Mucosa of rectum (tissue), 2 donors: ENCODE measurements around the gene KLC1.

ENCODE experiments used
- H3K27ac ChIP-seq, 2 donors: one replicate each; pipeline ENCODE4 v1.7.0; 2013; ENCODE audit warnings: inconsistent platforms in 2 of 2, low read depth in 2 of 2, low read length in 2 of 2
- H3K27me3 ChIP-seq, 2 donors: one replicate each; pipeline ENCODE4 v1.7.0; 2013; ENCODE audit warnings: low read length in 2 of 2; ENCODE audit not compliant: control insufficient read depth in 2 of 2, insufficient read depth in 2 of 2
- H3K36me3 ChIP-seq, 2 donors: one replicate each; pipeline ENCODE4 v1.7.0; 2013; ENCODE audit warnings: low read length in 2 of 2; ENCODE audit not compliant: control insufficient read depth in 2 of 2, insufficient read depth in 2 of 2
- H3K4me1 ChIP-seq, 2 donors: one replicate each; pipeline ENCODE4 v1.7.0; 2013; ENCODE audit warnings: low read length in 2 of 2, mild to moderate bottlenecking in 1 of 2; ENCODE audit not compliant: control insufficient read depth in 2 of 2, insufficient read depth in 2 of 2
- H3K4me3 ChIP-seq, 2 donors: one replicate each; pipeline ENCODE4 v1.7.0; 2013; ENCODE audit warnings: low read length in 2 of 2
- H3K9ac ChIP-seq, 2 donors: one replicate each; pipeline ENCODE4 v1.7.0; 2013; ENCODE audit warnings: low read length in 2 of 2, low read depth in 1 of 2, mild to moderate bottlenecking in 1 of 2
- H3K9me3 ChIP-seq, 2 donors: one replicate each; pipeline ENCODE4 v1.7.0; 2013; ENCODE audit warnings: low read length in 2 of 2; ENCODE audit not compliant: control insufficient read depth in 2 of 2
- donor health status: healthy.
- donor health status: Normal muscosa, but diverticular disease.

KLC1 gene

DNA sequence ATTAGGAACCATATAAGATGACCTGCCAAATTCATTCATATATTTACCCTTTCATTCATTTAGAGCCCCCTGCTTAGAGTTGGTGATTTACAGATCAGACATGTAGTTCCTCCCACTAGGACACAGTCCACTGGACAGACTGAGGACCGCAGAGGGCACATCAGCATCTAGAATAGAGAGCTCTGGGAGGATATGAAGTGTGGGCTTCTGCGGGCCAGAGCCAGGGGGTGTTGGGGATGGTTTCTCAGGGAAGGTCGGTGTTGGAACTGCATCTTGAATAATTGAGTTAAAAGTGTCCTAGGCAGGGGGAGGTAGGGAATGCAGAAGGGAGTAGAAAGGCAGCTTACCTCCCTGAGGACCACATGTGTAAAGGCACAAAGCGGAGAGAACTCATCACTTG, 42.9 kb downstream of the KLC1 start:
- no peaks in the 10 kb centered on the region for H3K4me1 ChIP-seq
- no peaks in the 10 kb centered on the region for H3K27me3 ChIP-seq
- H3K27ac ChIP-seq, result no peak overlapping the region
- no peak overlapping the region for H3K4me3 ChIP-seq
- no peak overlapping the region for H3K9ac ChIP-seq
- H3K36me3 ChIP-seq, result peaks cover 66 to 74% of the 10 kb centered on the region in 2 donors
- H3K9me3 ChIP-seq, result no peaks in the 10 kb centered on the region

DNA sequence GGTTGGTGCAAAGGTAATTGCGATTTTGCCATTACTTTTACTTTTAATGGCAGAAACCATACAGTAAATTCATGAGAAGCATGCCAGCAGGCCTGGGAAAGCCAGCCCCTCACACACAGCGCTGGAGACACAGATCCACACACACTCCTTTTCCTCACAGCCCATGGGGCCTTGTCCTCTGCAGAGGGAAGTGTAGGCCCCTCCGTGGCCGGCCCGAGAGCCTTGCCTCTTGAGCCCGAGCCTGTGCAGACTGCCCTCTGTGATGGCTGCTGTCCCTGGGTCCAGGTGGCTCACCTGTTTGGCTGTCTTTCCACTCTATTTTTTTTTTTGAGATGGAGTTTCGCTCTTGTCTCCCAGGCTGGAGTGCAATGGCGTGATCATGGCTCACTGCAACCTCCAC, 46.9 kb downstream of the KLC1 start:
- Histone ChIP-seq H3K4me1 (no peaks in the 10 kb centered on the region), H3K9me3 (no peaks in the 10 kb centered on the region), H3K9ac (no peak overlapping the region), H3K4me3 (no peak overlapping the region), H3K36me3 (peaks cover 76 to 84% of the 10 kb centered on the region in 2 donors), H3K27ac (no peak overlapping the region), H3K27me3 (no peaks in the 10 kb centered on the region)

- H3K9ac ChIP-seq, result no peak overlapping the region
- no peaks in the 10 kb centered on the region for H3K9me3 ChIP-seq
- H3K36me3 ChIP-seq, result peaks cover 74 to 77% of the 10 kb centered on the region in 2 donors
- no peaks in the 10 kb centered on the region for H3K27me3 ChIP-seq
- H3K27ac ChIP-seq, result no peak overlapping the region
- H3K4me1 ChIP-seq, result no peaks in the 10 kb centered on the region
- H3K4me3 ChIP-seq, result no peak overlapping the region
Measured at GRCh38 chr14:103676881-103677675, 48.1 kb downstream of the KLC1 start.

DNA sequence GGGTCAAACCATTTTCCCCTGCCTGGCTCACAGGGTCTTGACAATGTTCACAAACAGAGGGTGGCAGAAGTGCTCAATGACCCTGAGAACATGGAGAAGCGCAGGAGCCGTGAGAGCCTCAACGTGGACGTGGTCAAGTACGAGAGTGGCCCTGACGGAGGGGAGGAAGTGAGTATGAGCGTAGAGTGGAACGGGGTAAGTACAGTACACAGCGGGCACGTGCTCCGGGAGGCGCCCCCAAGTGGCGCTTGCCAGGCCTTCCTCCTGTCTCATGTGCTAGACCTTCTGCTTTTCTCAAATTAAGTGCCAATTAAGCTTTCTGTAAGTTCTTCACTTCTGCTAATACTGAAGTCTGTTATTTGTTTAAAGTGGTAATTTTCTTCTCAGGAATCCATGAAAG, 50.3 kb downstream of the KLC1 start:
- Histone ChIP-seq H3K27ac (no peak overlapping the region), H3K9me3 (no peaks in the 10 kb centered on the region), H3K36me3 (peaks cover 69 to 75% of the 10 kb centered on the region in 2 donors)

DNA sequence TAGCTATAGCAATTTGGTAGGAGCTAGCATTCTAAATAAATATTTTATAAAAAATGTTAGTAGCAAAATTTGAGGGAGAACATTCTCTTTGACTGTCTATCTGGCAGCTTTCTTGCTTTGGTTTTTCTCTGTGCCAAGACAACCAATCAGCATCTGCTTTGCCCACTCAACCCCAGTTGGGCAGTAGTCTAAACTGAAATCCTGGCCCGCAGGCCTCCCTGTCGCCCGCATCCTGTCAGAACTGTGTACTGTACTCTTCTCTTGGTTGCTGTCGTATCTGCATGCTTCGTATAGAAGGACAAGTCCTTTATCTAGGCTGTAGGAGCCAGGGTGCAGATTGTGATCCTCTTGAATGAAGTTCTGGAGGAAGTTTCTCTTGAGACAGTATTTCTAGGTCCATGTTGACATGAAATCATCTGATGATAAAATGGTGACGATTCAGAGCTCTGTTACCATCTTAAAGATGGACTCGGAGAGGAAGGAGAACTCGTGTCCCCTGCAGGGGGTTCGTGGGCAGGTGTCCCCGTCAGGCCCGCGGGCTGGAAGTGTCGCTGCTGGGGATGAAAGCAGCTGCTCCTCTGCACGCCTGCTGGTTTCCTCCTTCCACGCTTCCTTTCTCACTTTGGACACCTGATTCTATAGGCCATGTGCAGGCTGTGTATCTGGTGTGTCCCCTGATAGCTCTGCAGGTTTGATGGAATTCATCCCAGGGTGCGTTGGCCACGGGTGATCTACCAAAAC, 51.6 kb downstream of the KLC1 start:
- Histone ChIP-seq H3K36me3 (peaks cover 67 to 75% of the 10 kb centered on the region in 2 donors), H3K9me3 (no peaks in the 10 kb centered on the region), H3K4me3 (no peak overlapping the region), H3K4me1 (no peaks in the 10 kb centered on the region), H3K27ac (no peak overlapping the region), H3K9ac (no peak overlapping the region), H3K27me3 (no peaks in the 10 kb centered on the region)

More for the DNA sequence above, 50.3 kb downstream of the KLC1 start:
- Histone ChIP-seq H3K4me3 (no peak overlapping the region), H3K4me1 (no peaks in the 10 kb centered on the region), H3K27me3 (no peaks in the 10 kb centered on the region), H3K9ac (no peak overlapping the region)

GRCh38 chr14:103683139-103683538, 54.1 kb downstream of the KLC1 start:
- peaks cover 70 to 72% of the 10 kb centered on the region in 2 donors for H3K36me3 ChIP-seq
- no peaks in the 10 kb centered on the region for H3K4me1 ChIP-seq
- H3K4me3 ChIP-seq, result no peak overlapping the region
- H3K9ac ChIP-seq, result no peak overlapping the region
- no peaks in the 10 kb centered on the region for H3K27me3 ChIP-seq
- H3K27ac ChIP-seq, result no peak overlapping the region
- no peaks in the 10 kb centered on the region for H3K9me3 ChIP-seq

- peaks cover 68 to 70% of the 10 kb centered on the region in 2 donors for H3K36me3 ChIP-seq
- no peak overlapping the region for H3K27ac ChIP-seq
- no peak overlapping the region for H3K9ac ChIP-seq
Measured at GRCh38 chr14:103684471-103684870, 55.5 kb downstream of the KLC1 start.

GRCh38 chr14:103684871-103685270, 55.9 kb downstream of the KLC1 start:
- Histone ChIP-seq H3K9ac (no peak overlapping the region), H3K27me3 (no peaks in the 10 kb centered on the region), H3K4me1 (no peaks in the 10 kb centered on the region), H3K9me3 (no peaks in the 10 kb centered on the region), H3K4me3 (no peak overlapping the region), H3K36me3 (peaks cover 64 to 67% of the 10 kb centered on the region in 2 donors), H3K27ac (no peak overlapping the region)

More at GRCh38 chr14:103684471-103684870, 55.5 kb downstream of the KLC1 start:
- Histone ChIP-seq H3K4me1 (no peaks in the 10 kb centered on the region), H3K4me3 (no peak overlapping the region), H3K9me3 (no peaks in the 10 kb centered on the region), H3K27me3 (no peaks in the 10 kb centered on the region)

- Histone ChIP-seq H3K27ac (no peak overlapping the region), H3K4me1 (no peaks in the 10 kb centered on the region), H3K36me3 (peaks cover 60 to 67% of the 10 kb centered on the region in 2 donors), H3K4me3 (no peak overlapping the region), H3K9me3 (no peaks in the 10 kb centered on the region), H3K27me3 (no peaks in the 10 kb centered on the region), H3K9ac (no peak overlapping the region)
Measured at GRCh38 chr14:103685276-103686211, 56.5 kb downstream of the KLC1 start.
